Measurements from ENCODE around the gene CEP85L.

GRCh38 chr6:118467181-118467580 is 184.2 kb downstream of the CEP85L start:
- TF ChIP-seq, protein P1, sequence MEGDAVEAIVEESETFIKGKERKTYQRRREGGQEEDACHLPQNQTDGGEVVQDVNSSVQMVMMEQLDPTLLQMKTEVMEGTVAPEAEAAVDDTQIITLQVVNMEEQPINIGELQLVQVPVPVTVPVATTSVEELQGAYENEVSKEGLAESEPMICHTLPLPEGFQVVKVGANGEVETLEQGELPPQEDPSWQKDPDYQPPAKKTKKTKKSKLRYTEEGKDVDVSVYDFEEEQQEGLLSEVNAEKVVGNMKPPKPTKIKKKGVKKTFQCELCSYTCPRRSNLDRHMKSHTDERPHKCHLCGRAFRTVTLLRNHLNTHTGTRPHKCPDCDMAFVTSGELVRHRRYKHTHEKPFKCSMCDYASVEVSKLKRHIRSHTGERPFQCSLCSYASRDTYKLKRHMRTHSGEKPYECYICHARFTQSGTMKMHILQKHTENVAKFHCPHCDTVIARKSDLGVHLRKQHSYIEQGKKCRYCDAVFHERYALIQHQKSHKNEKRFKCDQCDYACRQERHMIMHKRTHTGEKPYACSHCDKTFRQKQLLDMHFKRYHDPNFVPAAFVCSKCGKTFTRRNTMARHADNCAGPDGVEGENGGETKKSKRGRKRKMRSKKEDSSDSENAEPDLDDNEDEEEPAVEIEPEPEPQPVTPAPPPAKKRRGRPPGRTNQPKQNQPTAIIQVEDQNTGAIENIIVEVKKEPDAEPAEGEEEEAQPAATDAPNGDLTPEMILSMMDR (IDR thresholded peaks at IDR 0.05): no peak
- TF ChIP-seq EP300 (IDR thresholded peaks at IDR 0.05) (no peak), POLR2A (IDR thresholded peaks at IDR 0.05; ENCODE audit: low read depth) (no peak)
